ENCODE results near the gene CHMP1B. TPM values are rescaled to one million over a fixed set of nuclear protein-coding genes. Genes with fewer than 3 reads are reported as not detected.

The CHMP1B gene
- total RNA-seq, 2 experiments from 2014 or later = 64.4 to 67.4 TPM

DNA sequence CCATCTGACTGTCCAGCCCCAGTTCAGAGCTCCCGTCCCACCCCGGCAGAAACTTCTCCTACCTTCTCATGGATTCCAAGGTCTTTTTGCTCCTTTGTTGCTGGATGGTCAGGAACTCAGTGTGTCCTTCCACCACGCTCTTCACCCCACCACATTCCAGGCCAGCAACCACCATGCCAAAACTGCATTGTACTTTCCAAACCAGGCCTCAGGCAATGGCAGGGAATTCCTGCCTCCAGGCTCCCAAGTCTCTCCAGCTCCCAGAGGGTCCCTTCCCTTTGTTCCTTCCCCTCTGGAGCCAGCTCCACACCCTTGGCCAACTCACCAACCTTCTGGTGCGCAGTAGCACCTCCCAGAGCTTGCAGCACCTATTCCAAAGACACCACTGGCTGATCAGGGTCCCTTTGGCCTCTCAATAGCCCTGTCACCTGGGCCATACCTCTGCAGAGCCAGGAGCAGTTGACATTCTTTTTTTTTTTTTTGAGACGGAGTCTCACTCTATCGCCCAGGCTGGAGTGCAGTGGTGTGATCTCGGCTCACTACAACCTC lies 8.1 kb downstream of the CHMP1B start:
- no peak overlapping the region for H3K4me3 ChIP-seq (ENCODE audit: low read length)
- Mint-ChIP-seq H3K9me3 (no peaks in the 10 kb centered on the region), H3K4me3 (no peak overlapping the region), H3K27ac (no peak overlapping the region), H3K36me3 (ENCODE audit: low read depth) (peaks cover 9% of the 10 kb centered on the region), H3K27me3 (no peaks in the 10 kb centered on the region), H3K4me1 (ENCODE audit: low read depth) (peaks cover 7% of the 10 kb centered on the region)
- peaks cover 2% of the 10 kb centered on the region for H3K4me1 ChIP-seq (ENCODE audit: insufficient read depth, low read length)
- peaks cover 3% of the 10 kb centered on the region for H3K36me3 ChIP-seq (ENCODE audit: insufficient read depth, low read length)
- ChIA-PET POLR2A (interaction anchor here (0.6 kb wide), 1 partner anchor 49 kb away, joined by 3 read pairs; no protein-coding TSS in a partner anchor), CTCF (no interaction called here)
- DNase-seq (no peak), ATAC-seq (ENCODE audit: poor library complexity) (no peak)
- H3K9me3 ChIP-seq (ENCODE audit: control insufficient read depth in 1 of 2, insufficient read depth in 1 of 2, low read length in 2 of 2) = no peaks in the 10 kb centered on the region
- H3K27ac ChIP-seq (ENCODE audit: low read depth in 1 of 2, low read length in 2 of 2) = no peak overlapping the region
- TF ChIP-seq, protein P1, sequence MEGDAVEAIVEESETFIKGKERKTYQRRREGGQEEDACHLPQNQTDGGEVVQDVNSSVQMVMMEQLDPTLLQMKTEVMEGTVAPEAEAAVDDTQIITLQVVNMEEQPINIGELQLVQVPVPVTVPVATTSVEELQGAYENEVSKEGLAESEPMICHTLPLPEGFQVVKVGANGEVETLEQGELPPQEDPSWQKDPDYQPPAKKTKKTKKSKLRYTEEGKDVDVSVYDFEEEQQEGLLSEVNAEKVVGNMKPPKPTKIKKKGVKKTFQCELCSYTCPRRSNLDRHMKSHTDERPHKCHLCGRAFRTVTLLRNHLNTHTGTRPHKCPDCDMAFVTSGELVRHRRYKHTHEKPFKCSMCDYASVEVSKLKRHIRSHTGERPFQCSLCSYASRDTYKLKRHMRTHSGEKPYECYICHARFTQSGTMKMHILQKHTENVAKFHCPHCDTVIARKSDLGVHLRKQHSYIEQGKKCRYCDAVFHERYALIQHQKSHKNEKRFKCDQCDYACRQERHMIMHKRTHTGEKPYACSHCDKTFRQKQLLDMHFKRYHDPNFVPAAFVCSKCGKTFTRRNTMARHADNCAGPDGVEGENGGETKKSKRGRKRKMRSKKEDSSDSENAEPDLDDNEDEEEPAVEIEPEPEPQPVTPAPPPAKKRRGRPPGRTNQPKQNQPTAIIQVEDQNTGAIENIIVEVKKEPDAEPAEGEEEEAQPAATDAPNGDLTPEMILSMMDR (IDR thresholded peaks at IDR 0.05) = no peak
- H3K27me3 ChIP-seq (ENCODE audit: control insufficient read depth in 1 of 2, insufficient read depth in 2 of 2, low read length in 2 of 2) = no peaks in the 10 kb centered on the region
- intact Hi-C loops (cut with DNase I, micrococcal nuclease) = loop anchor here in 1 of 2 experiments (10.0 kb wide), 1 partner anchor 105 kb away; no protein-coding TSS in a partner anchor

DNA sequence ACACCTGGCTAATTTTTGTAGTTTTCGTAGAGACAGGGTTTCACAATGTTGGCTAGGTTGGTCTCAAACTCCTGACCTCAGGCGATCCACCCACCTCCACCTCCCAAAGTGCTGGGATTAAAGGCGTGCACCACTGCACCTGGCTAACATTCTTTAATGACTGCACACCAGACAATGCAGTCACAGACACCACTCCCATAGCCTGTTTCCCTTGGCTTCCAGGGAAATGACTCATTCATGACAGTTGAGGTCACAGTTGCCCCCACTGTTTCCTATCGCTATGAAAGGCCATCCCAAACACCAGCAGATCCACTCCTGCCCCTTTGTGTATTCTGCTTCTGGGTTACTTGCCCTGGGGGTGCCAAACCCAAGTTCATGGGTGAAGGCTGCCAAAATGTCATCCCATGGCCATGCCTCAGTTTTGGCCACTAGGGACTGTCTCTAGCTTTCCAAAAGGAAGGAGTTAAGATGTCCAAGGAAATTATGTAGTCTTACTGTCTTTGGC lies 8.7 kb downstream of the CHMP1B start:
- H3K4me1 Mint-ChIP-seq (ENCODE audit: low read depth) = peaks cover 5% of the 10 kb centered on the region
- H3K27me3 ChIP-seq (ENCODE audit: control insufficient read depth in 1 of 2, insufficient read depth in 2 of 2, low read length in 2 of 2) = no peaks in the 10 kb centered on the region
- POLR2A ChIA-PET = no interaction called here
- H3K9me3 ChIP-seq (ENCODE audit: control insufficient read depth in 1 of 2, insufficient read depth in 1 of 2, low read length in 2 of 2) = no peaks in the 10 kb centered on the region
- H3K9me3 Mint-ChIP-seq = no peaks in the 10 kb centered on the region
- peaks cover under 1% of the 10 kb centered on the region for H3K36me3 ChIP-seq (ENCODE audit: insufficient read depth, low read length)
- H3K27ac Mint-ChIP-seq = no peak overlapping the region
- TF ChIP-seq, protein P1 (IDR thresholded peaks at IDR 0.05) = no peak
- ATAC-seq (ENCODE audit: poor library complexity) (no peak), DNase-seq (peak in 1 of 14 experiments; percentile 28)
- CTCF ChIA-PET = no interaction called here
- H3K27ac ChIP-seq (ENCODE audit: low read depth in 1 of 2, low read length in 2 of 2) = no peak overlapping the region
- H3K4me3 Mint-ChIP-seq = no peak overlapping the region
- H3K36me3 Mint-ChIP-seq (ENCODE audit: low read depth) = peaks cover 6% of the 10 kb centered on the region
- intact Hi-C loops (cut with DNase I, micrococcal nuclease) = loop anchor here in 1 of 2 experiments (10.0 kb wide), 1 partner anchor 105 kb away; no protein-coding TSS in a partner anchor
- no peaks in the 10 kb centered on the region for H3K4me1 ChIP-seq (ENCODE audit: insufficient read depth, low read length)
- no peaks in the 10 kb centered on the region for H3K27me3 Mint-ChIP-seq
- H3K4me3 ChIP-seq (ENCODE audit: low read length) = no peak overlapping the region

DNA sequence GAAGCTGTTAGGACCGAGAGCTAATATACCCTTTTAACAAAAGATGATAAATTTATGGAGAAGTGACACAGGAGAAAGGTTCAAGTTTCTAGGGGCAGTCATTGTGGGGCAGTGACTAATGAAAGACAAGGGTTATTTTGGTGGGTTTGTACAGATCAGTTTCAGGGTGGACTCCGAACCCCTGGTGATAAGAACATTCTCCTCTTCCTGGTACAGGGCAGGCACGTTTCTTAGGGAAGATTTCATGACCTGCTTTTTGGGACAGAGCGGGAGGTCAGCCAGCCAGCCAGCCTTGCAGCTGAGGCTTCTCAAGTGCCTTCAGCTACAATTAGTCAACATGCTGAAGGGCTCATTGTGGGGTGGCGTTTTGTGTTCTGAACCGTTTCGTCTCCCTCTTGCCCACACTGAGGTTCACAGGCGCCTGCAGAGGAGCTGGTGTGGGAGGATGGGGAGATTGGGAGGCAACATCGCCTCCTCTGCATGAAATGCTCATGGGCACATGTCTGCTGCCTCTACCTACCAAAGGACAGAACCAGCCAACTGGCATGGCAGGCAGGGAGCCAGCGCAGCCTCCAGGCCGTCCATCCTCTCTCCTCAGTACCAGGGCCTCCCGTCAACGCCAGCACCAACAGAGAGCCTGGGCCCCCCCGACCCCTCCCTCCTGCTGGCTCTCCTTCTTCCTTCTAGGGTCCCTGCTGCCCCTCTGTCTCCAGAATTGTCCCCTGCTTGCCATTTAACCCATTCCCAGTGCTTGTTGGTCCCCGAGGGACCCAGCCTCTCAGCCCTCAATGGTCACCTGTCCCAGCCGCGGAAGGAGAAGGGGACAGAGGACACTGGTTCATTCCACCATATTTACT lies 9.6 kb downstream of the CHMP1B start:
- Histone ChIP-seq H3K27ac (ENCODE audit: low read depth in 1 of 2, low read length in 2 of 2) (no peak overlapping the region), H3K9me3 (ENCODE audit: control insufficient read depth in 1 of 2, insufficient read depth in 1 of 2, low read length in 2 of 2) (no peaks in the 10 kb centered on the region), H3K4me3 (ENCODE audit: low read length) (no peak overlapping the region), H3K4me1 (ENCODE audit: insufficient read depth, low read length) (no peaks in the 10 kb centered on the region), H3K36me3 (ENCODE audit: insufficient read depth, low read length) (no peaks in the 10 kb centered on the region), H3K27me3 (ENCODE audit: control insufficient read depth in 1 of 2, insufficient read depth in 2 of 2, low read length in 2 of 2) (no peaks in the 10 kb centered on the region)
- H3K4me1 Mint-ChIP-seq (ENCODE audit: low read depth) = no peaks in the 10 kb centered on the region
- POLR2A ChIA-PET = no interaction called here
- intact Hi-C loops (cut with DNase I, micrococcal nuclease) = no loop called here
- no peak overlapping the region for H3K4me3 Mint-ChIP-seq
- H3K27me3 Mint-ChIP-seq = no peaks in the 10 kb centered on the region
- DNase-seq = no peak
- no peaks in the 10 kb centered on the region for H3K9me3 Mint-ChIP-seq
- ATAC-seq (ENCODE audit: poor library complexity) = no peak
- H3K27ac Mint-ChIP-seq = no peak overlapping the region
- CTCF ChIA-PET = no interaction called here
- H3K36me3 Mint-ChIP-seq (ENCODE audit: low read depth) = no peaks in the 10 kb centered on the region
- TF ChIP-seq, protein P1 (IDR thresholded peaks at IDR 0.05) = no peak

All from CD4-positive, alpha-beta T cell (primary cell).